Measurements from ENCODE around the gene ERCC6. TPM values are rescaled to one million over a fixed set of nuclear protein-coding genes. Genes with fewer than 3 reads are reported as not detected.
A peak's percentile ranks its signal among the peaks of the same experiment; 100 is the strongest.

Gene ERCC6
- total and polyA plus RNA-seq, 2 experiments from 2014 or later = 6.9 to 16.5 TPM

- DNase-seq (ENCODE audit: low spot score) = peak; percentile 58
- Histone ChIP-seq H3K79me2 (no peaks in the 10 kb centered on the region), H3K4me1 (ENCODE audit: insufficient read depth) (no peaks in the 10 kb centered on the region), H2AFZ (no peak overlapping the region), H3K4me3 (no peak overlapping the region), H3K9me2 (replicated peaks; ENCODE audit: insufficient read depth) (no peaks in the 10 kb centered on the region), H3K4me2 (no peak overlapping the region), H4K20me1 (ENCODE audit: insufficient read depth, poor library complexity, severe bottlenecking) (no peaks in the 10 kb centered on the region), H3K36me3 (replicated peaks; ENCODE audit: insufficient read depth, low read depth) (no peaks in the 10 kb centered on the region), H3K27ac (no peak overlapping the region), H3K9me3 (ENCODE audit: low read depth) (no peaks in the 10 kb centered on the region), H3K27me3 (no peaks in the 10 kb centered on the region)
- TF ChIP-seq EZH2 (IDR thresholded peaks at IDR 0.05; ENCODE audit: borderline replicate concordance) = no peak
- no peak for TF ChIP-seq CTCF (IDR thresholded peaks at IDR 0.05; ENCODE audit: poor library complexity)
- no peak for TF ChIP-seq EZH2phosphoT487 (IDR thresholded peaks at IDR 0.05; ENCODE audit: low read depth, severe bottlenecking, unreplicated experiment)
- 46% methylated on average over 8 of the region's 8 CpGs for WGBS (ENCODE audit: low lambda C conversion rate, missing lambda C conversion rate)
Observed at GRCh38 chr10:49488056-49488717, 50.7 kb downstream of the ERCC6 start.

GRCh38 chr10:49486738-49487137, 52.2 kb downstream of the ERCC6 start:
- Histone ChIP-seq H3K27ac (no peak overlapping the region), H3K4me2 (no peak overlapping the region), H3K4me3 (no peak overlapping the region), H2AFZ (no peak overlapping the region), H3K4me1 (ENCODE audit: insufficient read depth) (no peaks in the 10 kb centered on the region), H3K79me2 (no peaks in the 10 kb centered on the region), H4K20me1 (ENCODE audit: insufficient read depth, poor library complexity, severe bottlenecking) (no peaks in the 10 kb centered on the region), H3K9me3 (ENCODE audit: low read depth) (no peaks in the 10 kb centered on the region), H3K27me3 (no peaks in the 10 kb centered on the region), H3K36me3 (replicated peaks; ENCODE audit: insufficient read depth, low read depth) (no peaks in the 10 kb centered on the region), H3K9me2 (replicated peaks; ENCODE audit: insufficient read depth) (no peaks in the 10 kb centered on the region)
- WGBS (ENCODE audit: low lambda C conversion rate, missing lambda C conversion rate) = 75% methylated on average over 1 of the region's 1 CpG
- DNase-seq (ENCODE audit: low spot score) = no peak
- TF ChIP-seq EZH2phosphoT487 (IDR thresholded peaks at IDR 0.05; ENCODE audit: low read depth, severe bottlenecking, unreplicated experiment) = no peak

- no peak overlapping the region for H3K4me3 ChIP-seq
- H3K36me3 ChIP-seq (replicated peaks; ENCODE audit: insufficient read depth, low read depth) = no peaks in the 10 kb centered on the region
- DNase-seq (ENCODE audit: low spot score) = no peak
- H3K4me2 ChIP-seq = no peak overlapping the region
- H3K27ac ChIP-seq = no peak overlapping the region
- TF ChIP-seq EZH2phosphoT487 (IDR thresholded peaks at IDR 0.05; ENCODE audit: low read depth, severe bottlenecking, unreplicated experiment) (no peak), CTCF (IDR thresholded peaks at IDR 0.05; ENCODE audit: poor library complexity) (no peak)
- H3K9me3 ChIP-seq (ENCODE audit: low read depth) = no peaks in the 10 kb centered on the region
- 74% methylated on average over 1 of the region's 1 CpG for WGBS (ENCODE audit: low lambda C conversion rate, missing lambda C conversion rate)
- no peak overlapping the region for H2AFZ ChIP-seq
- no peaks in the 10 kb centered on the region for H3K27me3 ChIP-seq
- H4K20me1 ChIP-seq (ENCODE audit: insufficient read depth, poor library complexity, severe bottlenecking) = no peaks in the 10 kb centered on the region
- no peaks in the 10 kb centered on the region for H3K9me2 ChIP-seq (replicated peaks; ENCODE audit: insufficient read depth)
- H3K4me1 ChIP-seq (ENCODE audit: insufficient read depth) = no peaks in the 10 kb centered on the region
- no peaks in the 10 kb centered on the region for H3K79me2 ChIP-seq
Observed at GRCh38 chr10:49486009-49486408, 52.9 kb downstream of the ERCC6 start.

GRCh38 chr10:49484486-49485235, 54.3 kb downstream of the ERCC6 start:
- H2AFZ ChIP-seq = no peak overlapping the region
- DNase-seq (ENCODE audit: low spot score) = no peak
- no peaks in the 10 kb centered on the region for H4K20me1 ChIP-seq (ENCODE audit: insufficient read depth, poor library complexity, severe bottlenecking)
- no peak for TF ChIP-seq EZH2phosphoT487 (IDR thresholded peaks at IDR 0.05; ENCODE audit: low read depth, severe bottlenecking, unreplicated experiment)
- no peak for TF ChIP-seq CTCF (IDR thresholded peaks at IDR 0.05; ENCODE audit: poor library complexity)
- no peak for TF ChIP-seq EZH2 (IDR thresholded peaks at IDR 0.05; ENCODE audit: borderline replicate concordance)
- H3K79me2 ChIP-seq = no peaks in the 10 kb centered on the region
- 88% methylated on average over 6 of the region's 6 CpGs for WGBS (ENCODE audit: low lambda C conversion rate, missing lambda C conversion rate)
- H3K4me2 ChIP-seq = no peak overlapping the region
- H3K4me3 ChIP-seq = no peak overlapping the region
- H3K9me3 ChIP-seq (ENCODE audit: low read depth) = no peaks in the 10 kb centered on the region
- H3K27ac ChIP-seq = no peak overlapping the region
- H3K4me1 ChIP-seq (ENCODE audit: insufficient read depth) = no peaks in the 10 kb centered on the region
- no peaks in the 10 kb centered on the region for H3K9me2 ChIP-seq (replicated peaks; ENCODE audit: insufficient read depth)
- no peaks in the 10 kb centered on the region for H3K27me3 ChIP-seq
- H3K36me3 ChIP-seq (replicated peaks; ENCODE audit: insufficient read depth, low read depth) = no peaks in the 10 kb centered on the region
